ENCODE measurements around the gene GALK1. TPM values are rescaled to one million over a fixed set of nuclear protein-coding genes. Genes with fewer than 3 reads are reported as not detected.

Gene GALK1
- total RNA-seq, 1 donor from 2014 or later: 101 TPM

DNA sequence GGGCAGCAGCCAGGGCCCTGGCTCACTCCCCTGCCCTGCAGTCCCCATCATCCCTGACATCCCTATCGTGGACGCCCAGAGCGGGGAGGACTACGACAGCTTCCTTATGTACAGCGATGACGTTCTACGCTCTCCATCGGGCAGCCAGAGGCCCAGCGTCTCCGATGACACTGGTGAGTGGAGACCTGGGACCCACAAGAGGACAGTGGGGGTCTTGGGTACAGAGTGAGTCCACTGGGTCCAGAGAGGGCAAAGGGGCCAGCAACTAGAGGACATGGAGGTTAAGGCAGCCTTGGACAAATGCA, 12.6 kb downstream of the GALK1 start:
- H3K4me3 ChIP-seq: no peak overlapping the region
- H3K27ac ChIP-seq: no peak overlapping the region
- peaks cover 10 to 11% of the 10 kb centered on the region in 2 donors for H3K4me1 ChIP-seq
- H3K27me3 ChIP-seq: no peaks in the 10 kb centered on the region
- TF ChIP-seq, protein P1, sequence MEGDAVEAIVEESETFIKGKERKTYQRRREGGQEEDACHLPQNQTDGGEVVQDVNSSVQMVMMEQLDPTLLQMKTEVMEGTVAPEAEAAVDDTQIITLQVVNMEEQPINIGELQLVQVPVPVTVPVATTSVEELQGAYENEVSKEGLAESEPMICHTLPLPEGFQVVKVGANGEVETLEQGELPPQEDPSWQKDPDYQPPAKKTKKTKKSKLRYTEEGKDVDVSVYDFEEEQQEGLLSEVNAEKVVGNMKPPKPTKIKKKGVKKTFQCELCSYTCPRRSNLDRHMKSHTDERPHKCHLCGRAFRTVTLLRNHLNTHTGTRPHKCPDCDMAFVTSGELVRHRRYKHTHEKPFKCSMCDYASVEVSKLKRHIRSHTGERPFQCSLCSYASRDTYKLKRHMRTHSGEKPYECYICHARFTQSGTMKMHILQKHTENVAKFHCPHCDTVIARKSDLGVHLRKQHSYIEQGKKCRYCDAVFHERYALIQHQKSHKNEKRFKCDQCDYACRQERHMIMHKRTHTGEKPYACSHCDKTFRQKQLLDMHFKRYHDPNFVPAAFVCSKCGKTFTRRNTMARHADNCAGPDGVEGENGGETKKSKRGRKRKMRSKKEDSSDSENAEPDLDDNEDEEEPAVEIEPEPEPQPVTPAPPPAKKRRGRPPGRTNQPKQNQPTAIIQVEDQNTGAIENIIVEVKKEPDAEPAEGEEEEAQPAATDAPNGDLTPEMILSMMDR (IDR thresholded peaks at IDR 0.05): no peak
- intact Hi-C loops (cut with DNase I): loop anchor here (5.0 to 10.0 kb wide), 3 partner anchors 75 to 348 kb away; partner anchors contain the start of genes ACOX1, GRB2 and TEN1
- no peaks in the 10 kb centered on the region for H3K9me3 ChIP-seq
- H3K36me3 ChIP-seq: no peaks in the 10 kb centered on the region
- DNase-seq (ENCODE audit: low spot score in 2 of 2): no peak

DNA sequence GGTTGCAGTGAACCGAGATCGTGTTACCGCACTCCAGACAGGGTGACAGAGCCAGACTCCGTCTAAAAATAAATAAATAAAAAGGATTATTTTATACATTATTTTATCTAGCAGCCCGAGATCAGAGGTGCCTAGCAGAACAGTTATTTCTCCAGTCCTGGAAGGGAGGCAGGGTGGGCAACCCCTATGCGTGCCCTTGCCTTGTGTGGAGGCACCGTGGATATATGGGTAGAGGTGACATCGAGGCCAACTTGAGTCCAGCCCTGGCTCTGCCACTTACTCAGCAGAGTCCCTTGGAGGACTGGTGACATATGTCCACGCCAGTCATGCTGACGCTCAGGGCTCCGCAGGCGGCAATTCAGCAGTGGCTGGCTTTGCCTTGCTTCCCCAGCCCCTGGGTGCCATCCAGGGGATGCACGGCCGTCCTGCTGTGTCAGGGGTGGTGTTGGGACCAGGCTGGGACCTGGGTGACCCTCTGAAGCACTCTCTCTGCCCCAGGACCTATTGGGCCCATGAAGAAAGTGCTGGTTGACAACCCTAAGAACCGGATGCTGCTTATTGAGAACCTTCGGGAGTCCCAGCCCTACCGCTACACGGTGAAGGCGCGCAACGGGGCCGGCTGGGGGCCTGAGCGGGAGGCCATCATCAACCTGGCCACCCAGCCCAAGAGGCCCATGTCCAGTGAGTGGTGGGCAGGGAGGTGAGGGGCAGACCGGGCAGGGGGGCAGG, 13.2 kb downstream of the GALK1 start:
- Histone ChIP-seq H3K4me3 (no peak overlapping the region), H3K27me3 (no peaks in the 10 kb centered on the region), H3K4me1 (peaks cover 10 to 11% of the 10 kb centered on the region in 2 donors), H3K27ac (no peak overlapping the region), H3K9me3 (no peaks in the 10 kb centered on the region), H3K36me3 (no peaks in the 10 kb centered on the region)
- no peak for DNase-seq (ENCODE audit: low spot score in 2 of 2)
- intact Hi-C loops (cut with DNase I): loop anchor here (5.0 to 10.0 kb wide), 3 partner anchors 75 to 347 kb away; partner anchors contain the start of genes ACOX1, GRB2 and TEN1
- TF ChIP-seq, protein P1 (IDR thresholded peaks at IDR 0.05): no peak

DNA sequence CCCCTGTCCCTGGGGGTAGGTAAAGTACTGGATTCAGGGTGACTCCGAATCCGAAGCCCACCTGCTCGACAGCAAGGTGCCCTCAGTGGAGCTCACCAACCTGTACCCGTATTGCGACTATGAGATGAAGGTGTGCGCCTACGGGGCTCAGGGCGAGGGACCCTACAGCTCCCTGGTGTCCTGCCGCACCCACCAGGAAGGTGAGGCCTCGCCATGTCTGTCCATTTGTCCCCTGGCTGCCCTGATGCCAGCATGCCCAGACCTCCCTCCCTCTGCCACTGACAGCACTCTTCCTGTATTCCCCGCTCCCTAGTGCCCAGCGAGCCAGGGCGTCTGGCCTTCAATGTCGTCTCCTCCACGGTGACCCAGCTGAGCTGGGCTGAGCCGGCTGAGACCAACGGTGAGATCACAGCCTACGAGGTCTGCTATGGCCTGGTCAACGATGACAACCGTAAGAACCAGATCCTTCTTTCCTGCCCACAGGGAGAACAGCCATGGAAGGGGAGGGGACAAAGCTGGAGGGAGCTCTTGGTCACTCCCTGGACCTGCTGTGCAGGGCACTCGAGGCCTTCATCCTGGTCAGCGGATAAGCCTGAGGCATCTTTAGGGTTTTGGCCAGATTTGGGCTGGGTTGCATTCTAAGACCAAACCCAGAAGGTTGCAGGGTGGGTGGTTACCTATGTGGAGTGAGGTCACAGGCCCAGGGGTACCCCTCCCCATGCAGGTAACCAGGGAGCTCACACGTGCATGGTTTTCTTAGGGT, 14.2 kb downstream of the GALK1 start:
- H3K9me3 ChIP-seq: no peaks in the 10 kb centered on the region
- no peak overlapping the region for H3K4me3 ChIP-seq
- H3K36me3 ChIP-seq: no peaks in the 10 kb centered on the region
- DNase-seq (ENCODE audit: low spot score in 2 of 2): no peak
- TF ChIP-seq, protein P1 (IDR thresholded peaks at IDR 0.05): no peak
- H3K4me1 ChIP-seq: peaks cover 10 to 11% of the 10 kb centered on the region in 2 donors
- no peak overlapping the region for H3K27ac ChIP-seq
- no peaks in the 10 kb centered on the region for H3K27me3 ChIP-seq
- intact Hi-C loops (cut with DNase I): loop anchor here (5.0 to 10.0 kb wide), 3 partner anchors 76 to 346 kb away; partner anchors contain the start of genes ACOX1, GRB2 and TEN1

DNA sequence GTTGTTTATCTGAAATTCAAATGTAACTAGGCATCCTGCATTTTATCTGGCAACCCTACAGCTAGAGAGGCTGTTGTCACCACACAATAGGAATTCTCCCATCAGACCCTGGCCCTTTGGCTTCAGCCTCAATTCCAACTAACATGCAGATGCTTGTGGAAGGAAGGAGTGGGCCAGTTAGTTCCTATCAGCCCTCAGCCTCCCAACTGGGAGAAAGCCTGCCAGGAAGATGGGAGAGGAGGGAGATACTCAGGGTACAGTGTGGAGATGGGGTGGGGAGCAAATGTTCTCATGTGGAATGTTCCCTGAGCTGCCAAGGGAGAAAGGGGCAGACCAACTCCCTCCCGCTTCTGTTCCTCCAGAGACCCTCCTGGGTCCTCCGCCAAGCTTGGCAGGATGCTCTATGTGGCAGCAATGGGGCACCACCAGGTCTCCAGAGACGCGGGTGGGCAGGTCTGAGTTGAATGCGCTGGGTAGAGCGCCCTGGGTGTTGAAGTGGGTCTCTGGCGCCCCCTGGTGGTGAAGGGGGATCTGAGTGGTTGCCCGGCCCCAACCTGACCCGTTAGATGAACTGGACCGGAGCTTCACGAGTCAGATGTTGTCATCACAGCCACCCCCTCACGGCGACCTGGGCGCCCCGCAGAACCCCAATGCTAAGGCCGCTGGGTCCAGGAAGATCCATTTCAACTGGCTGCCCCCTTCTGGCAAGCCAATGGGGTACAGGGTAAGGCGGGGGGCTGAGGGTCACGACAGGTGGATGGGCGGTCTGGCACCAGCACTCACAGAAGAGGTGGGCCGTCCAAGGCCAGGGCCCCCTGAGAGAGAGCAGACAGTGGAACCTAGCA, 15.2 kb downstream of the GALK1 start:
- Histone ChIP-seq H3K4me3 (peak overlapping the region in 1 of 2 donors; percentile 2), H3K36me3 (no peaks in the 10 kb centered on the region), H3K27ac (no peak overlapping the region), H3K9me3 (no peaks in the 10 kb centered on the region), H3K4me1 (peaks cover 10 to 11% of the 10 kb centered on the region in 2 donors), H3K27me3 (no peaks in the 10 kb centered on the region)
- intact Hi-C loops (cut with DNase I): loop anchor here (5.0 to 10.0 kb wide), 3 partner anchors 78 to 345 kb away; partner anchors contain the start of genes ACOX1, GRB2 and TEN1
- peak; percentile 59 to 92 for DNase-seq (ENCODE audit: low spot score in 2 of 2)
- TF ChIP-seq, protein P1 (IDR thresholded peaks at IDR 0.05): peak; percentile 88 to 96 (median 90)

DNA sequence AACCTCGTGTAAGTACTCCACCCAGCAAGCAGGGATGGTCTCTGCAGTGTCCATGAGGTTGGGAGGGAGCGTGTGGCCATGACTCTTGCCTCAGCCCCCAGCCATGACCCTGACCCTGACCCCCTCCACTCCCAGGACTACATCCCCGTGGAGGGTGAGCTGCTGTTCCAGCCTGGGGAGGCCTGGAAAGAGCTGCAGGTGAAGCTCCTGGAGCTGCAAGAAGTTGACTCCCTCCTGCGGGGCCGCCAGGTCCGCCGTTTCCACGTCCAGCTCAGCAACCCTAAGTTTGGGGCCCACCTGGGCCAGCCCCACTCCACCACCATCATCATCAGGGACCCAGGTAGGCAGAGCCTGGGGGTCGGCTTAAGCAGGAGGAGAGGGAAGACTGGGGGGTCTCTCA, 16.3 kb downstream of the GALK1 start:
- Histone ChIP-seq H3K27me3 (no peaks in the 10 kb centered on the region), H3K9me3 (no peaks in the 10 kb centered on the region), H3K36me3 (no peaks in the 10 kb centered on the region), H3K27ac (no peak overlapping the region), H3K4me1 (peaks cover 4 to 5% of the 10 kb centered on the region in 2 donors), H3K4me3 (no peak overlapping the region)
- intact Hi-C loops (cut with DNase I): loop anchor here (1.0 kb wide), 2 partner anchors 73 to 115 kb away; partner anchors contain the start of gene SMIM5
- TF ChIP-seq, protein P1 (IDR thresholded peaks at IDR 0.05): no peak
- DNase-seq (ENCODE audit: low spot score in 2 of 2): no peak

Data from ascending aorta (tissue), 2 donors.